Caco-2 (cell line): ENCODE results near the gene TNPO3. TPM values are rescaled to one million over a fixed set of nuclear protein-coding genes. Genes with fewer than 3 reads are reported as not detected.

Experiments used
- BruUV-seq: library from RNA; stranded (reverse); fragments of 400-500 nt; replicated peaks from 2 replicates; lab custom pipeline; 2021; lab: Mats Ljungman, UMichigan
- CTCF ChIA-PET: fragments of 300-600 bp; sonication (Branson Sonifier 250); formaldehyde crosslinking; loops from one replicate; lab custom pipeline; 2022; ENCODE audit warnings: antibody characterized with exemption; lab: Charles Lee
- POLR2A ChIA-PET: fragments of 300-600 bp; sonication (Branson Sonifier 250); formaldehyde crosslinking; loops from one replicate; lab custom pipeline; 2022; ENCODE audit warnings: antibody characterized with exemption; lab: Charles Lee
- DNase-seq, 2 experiments: peaks; one replicate each; pipeline versions ENCODE4 v3.0.0 to v3.0.0-alpha.2; 2020 to 2022
- H3K27me3 ChIP-seq: replicated peaks from 2 replicates; pipeline ENCODE4 v1.6.0; 2011; ENCODE audit warnings: low read length; ENCODE audit not compliant: control insufficient read depth, insufficient read depth
- H3K36me3 ChIP-seq: 2 replicates; pipeline ENCODE4 v1.5.1; 2011; ENCODE audit warnings: low read length; ENCODE audit not compliant: control insufficient read depth, insufficient read depth
- H3K4me1 ChIP-seq: fragments of 250-450 bp; sonication (Bioruptor Pico); 2 replicates; pipeline ENCODE4 v1.5.1; 2020; ENCODE audit warnings: mild to moderate bottlenecking
- H3K4me3 ChIP-seq: 2 replicates; pipeline ENCODE4 v1.5.1; 2011; ENCODE audit warnings: low read depth, mild to moderate bottlenecking, control low read depth, low read length
- H3K9me3 ChIP-seq: fragments of 250-450 bp; sonication (Bioruptor Pico); 2 replicates; pipeline ENCODE4 v1.5.1; 2020; ENCODE audit warnings: mild to moderate bottlenecking, moderate library complexity
- H3K27ac Mint-ChIP-seq: one replicate; pipeline ENCODE4 v1.8.0; 2022; ENCODE audit warnings: mixed read lengths; ENCODE audit not compliant: unreplicated experiment
- H3K27me3 Mint-ChIP-seq: one replicate; pipeline ENCODE4 v1.8.0; 2022; ENCODE audit warnings: mixed read lengths; ENCODE audit not compliant: insufficient read depth, unreplicated experiment
- H3K36me3 Mint-ChIP-seq: one replicate; pipeline ENCODE4 v1.8.0; 2022; ENCODE audit warnings: mild to moderate bottlenecking, mixed read lengths; ENCODE audit not compliant: insufficient read depth, unreplicated experiment
- H3K4me1 Mint-ChIP-seq: one replicate; pipeline ENCODE4 v1.8.0; 2022; ENCODE audit warnings: low read depth, mixed read lengths; ENCODE audit not compliant: unreplicated experiment
- H3K4me3 Mint-ChIP-seq: one replicate; pipeline ENCODE4 v1.8.0; 2022; ENCODE audit warnings: mild to moderate bottlenecking, moderate library complexity, mixed read lengths; ENCODE audit not compliant: unreplicated experiment
- H3K9me3 Mint-ChIP-seq: one replicate; pipeline ENCODE4 v1.8.0; 2022; ENCODE audit warnings: mixed read lengths; ENCODE audit not compliant: unreplicated experiment
- CTCF ChIP-seq, 2 experiments: fragments of 200-600 bp in 1 of 2; IDR thresholded peaks; 1 replicate in 1 of 2; 2 replicates in 1 of 2; pipeline versions ENCODE4 v1.5.1 to v1.8.0; 2011 to 2022; ENCODE audit warnings: antibody characterized with exemption in 1 of 2, control low read depth in 1 of 2, inconsistent platforms in 1 of 2, low read depth in 1 of 2, low read length in 1 of 2, mild to moderate bottlenecking in 1 of 2, moderate library complexity in 1 of 2; ENCODE audit not compliant: insufficient read depth in 1 of 2, severe bottlenecking in 1 of 2, unreplicated experiment in 1 of 2
- intact Hi-C: fragments of 100-400 bp; cut with micrococcal nuclease; formaldehyde crosslinking; loops from one replicate; pipeline ENCODE4 v1.10.0; 2022; ENCODE audit not compliant: unreplicated experiment
- total RNA-seq: library from RNA; stranded (reverse); gene quantifications from 2 replicates; pipeline ENCODE4 v1.2.3, GENCODE V29; 2022

TNPO3 gene
- total RNA-seq, 1 experiment from 2014 or later = 59.8 TPM

GRCh38 chr7:128941946-128942526, 112.9 kb downstream of the TNPO3 start:
- no TSS peak for BruUV-seq
- DNase-seq = no peak
- Histone ChIP-seq H3K4me1 (no peaks in the 10 kb centered on the region; the same call in 1 of the 2 replicates), H3K9me3 (no peaks in the 10 kb centered on the region), H3K36me3 (no peaks in the 10 kb centered on the region), H3K27me3 (no peaks in the 10 kb centered on the region), H3K4me3 (no peak overlapping the region)
- Mint-ChIP-seq H3K9me3 (no peaks in the 10 kb centered on the region), H3K4me3 (no peak overlapping the region), H3K27me3 (peaks cover 5% of the 10 kb centered on the region), H3K27ac (no peak overlapping the region), H3K36me3 (peaks cover 11% of the 10 kb centered on the region), H3K4me1 (peaks cover 10% of the 10 kb centered on the region)
- intact Hi-C loops = no loop called here
- CTCF ChIA-PET = no interaction called here
- TF ChIP-seq CTCF (IDR thresholded peaks at IDR 0.05; ENCODE audit: insufficient read depth in 1 of 2, low read depth in 1 of 2, low read length in 1 of 2, severe bottlenecking in 1 of 2, unreplicated experiment in 1 of 2) = no peak
- POLR2A ChIA-PET = no interaction called here

- Mint-ChIP-seq H3K27me3 (peaks cover 8% of the 10 kb centered on the region), H3K4me1 (peaks cover 14% of the 10 kb centered on the region), H3K4me3 (no peak overlapping the region), H3K36me3 (peaks cover 6% of the 10 kb centered on the region), H3K27ac (no peak overlapping the region), H3K9me3 (no peaks in the 10 kb centered on the region)
- intact Hi-C loops = no loop called here
- ChIA-PET CTCF (no interaction called here), POLR2A (no interaction called here)
- Histone ChIP-seq H3K9me3 (no peaks in the 10 kb centered on the region), H3K36me3 (no peaks in the 10 kb centered on the region), H3K4me1 (peaks cover 6% of the 10 kb centered on the region), H3K27me3 (no peaks in the 10 kb centered on the region), H3K4me3 (no peak overlapping the region)
- TF ChIP-seq CTCF (IDR thresholded peaks at IDR 0.05; ENCODE audit: insufficient read depth in 1 of 2, low read depth in 1 of 2, low read length in 1 of 2, severe bottlenecking in 1 of 2, unreplicated experiment in 1 of 2) = no peak
- DNase-seq = no peak
- no TSS peak for BruUV-seq
Measured at GRCh38 chr7:128941323-128941890, 113.5 kb downstream of the TNPO3 start.

GRCh38 chr7:128940494-128941322, 114.2 kb downstream of the TNPO3 start:
- Mint-ChIP-seq H3K27ac (no peak overlapping the region), H3K36me3 (peaks cover 6% of the 10 kb centered on the region), H3K4me1 (peaks cover 14% of the 10 kb centered on the region), H3K4me3 (no peak overlapping the region), H3K27me3 (peaks cover 8% of the 10 kb centered on the region), H3K9me3 (no peaks in the 10 kb centered on the region)
- no peaks in the 10 kb centered on the region for H3K36me3 ChIP-seq
- BruUV-seq = no TSS peak
- peaks cover 8% of the 10 kb centered on the region for H3K4me1 ChIP-seq
- POLR2A ChIA-PET = no interaction called here
- no peak overlapping the region for H3K4me3 ChIP-seq
- no peak for TF ChIP-seq CTCF (IDR thresholded peaks at IDR 0.05; ENCODE audit: insufficient read depth in 1 of 2, low read depth in 1 of 2, low read length in 1 of 2, severe bottlenecking in 1 of 2, unreplicated experiment in 1 of 2)
- DNase-seq = no peak
- no peaks in the 10 kb centered on the region for H3K9me3 ChIP-seq
- CTCF ChIA-PET = no interaction called here
- intact Hi-C loops = no loop called here
- H3K27me3 ChIP-seq = no peaks in the 10 kb centered on the region
